ENCODE results near the gene NPY1R.

The NPY1R gene

DNA sequence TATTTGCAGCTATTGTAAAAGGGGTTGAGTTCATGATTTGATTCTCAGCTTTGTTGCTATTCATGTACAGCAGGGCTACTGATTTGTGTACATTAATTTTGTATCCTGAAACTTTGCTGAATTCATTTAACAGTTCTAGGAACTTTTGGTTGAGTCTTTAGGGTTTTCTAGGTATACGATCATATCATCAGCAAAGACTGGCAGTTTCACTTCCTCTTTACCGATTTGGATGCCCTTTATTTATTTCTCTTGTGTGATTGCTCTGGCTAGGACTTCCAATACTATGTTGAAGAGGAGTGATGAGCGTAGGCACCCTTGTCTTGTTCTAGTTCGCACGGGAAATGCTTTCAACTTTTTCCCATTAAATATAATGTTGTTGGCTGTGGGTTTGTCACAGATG is 48.1 kb downstream of the NPY1R start:
- TF ChIP-seq, protein P1, sequence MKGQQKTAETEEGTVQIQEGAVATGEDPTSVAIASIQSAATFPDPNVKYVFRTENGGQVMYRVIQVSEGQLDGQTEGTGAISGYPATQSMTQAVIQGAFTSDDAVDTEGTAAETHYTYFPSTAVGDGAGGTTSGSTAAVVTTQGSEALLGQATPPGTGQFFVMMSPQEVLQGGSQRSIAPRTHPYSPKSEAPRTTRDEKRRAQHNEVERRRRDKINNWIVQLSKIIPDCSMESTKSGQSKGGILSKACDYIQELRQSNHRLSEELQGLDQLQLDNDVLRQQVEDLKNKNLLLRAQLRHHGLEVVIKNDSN (IDR thresholded peaks at IDR 0.05): no peak
- TF ChIP-seq CEBPB (IDR thresholded peaks at IDR 0.05): no peak
- TF ChIP-seq EGR1 (IDR thresholded peaks at IDR 0.05): no peak
- TF ChIP-seq FOXM1 (IDR thresholded peaks at IDR 0.05; ENCODE audit: borderline replicate concordance, low read depth): no peak
- no peak for TF ChIP-seq TEAD4 (IDR thresholded peaks at IDR 0.05)
- no peak for TF ChIP-seq EP300 (IDR thresholded peaks at IDR 0.05; ENCODE audit: borderline replicate concordance)
- no peak for TF ChIP-seq ZBTB7A (IDR thresholded peaks at IDR 0.05; ENCODE audit: low read depth)

DNA sequence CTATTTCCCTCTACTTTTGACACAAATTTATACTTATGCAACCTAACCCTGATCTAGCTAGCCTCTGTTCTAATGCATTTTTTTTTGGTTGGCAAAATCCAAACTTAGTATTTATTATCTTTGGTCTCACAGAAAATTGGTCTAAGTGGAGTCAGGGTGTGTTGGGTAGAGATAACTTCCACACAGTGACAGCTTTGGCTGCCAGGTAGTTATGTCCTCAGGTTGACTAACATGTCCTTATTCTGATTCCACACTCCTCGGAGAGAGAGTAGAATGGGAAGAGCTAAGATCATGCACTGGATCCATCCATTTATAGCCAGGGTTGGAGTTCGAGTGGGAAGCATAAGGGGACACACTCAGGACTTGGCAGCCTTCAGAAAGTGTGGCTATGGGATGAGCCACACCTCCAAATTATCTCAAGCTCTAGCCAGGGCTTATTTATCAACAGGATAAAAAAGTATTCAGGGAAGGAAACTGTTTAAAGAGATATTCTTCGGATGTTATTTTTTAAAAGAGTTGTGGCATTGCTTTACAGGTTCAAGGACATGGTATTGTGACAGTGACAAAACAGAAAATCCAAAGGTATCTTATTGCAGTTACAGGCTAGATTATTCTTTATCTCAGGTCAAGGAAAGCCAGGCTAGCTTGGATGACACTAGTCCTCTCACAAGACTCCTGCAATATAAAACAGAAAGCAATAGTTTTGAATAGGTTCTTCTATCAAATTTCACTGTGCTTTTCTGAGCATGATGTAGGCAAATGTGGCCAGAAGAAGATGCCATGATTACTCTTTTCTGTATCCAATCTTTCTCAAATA is 51.5 kb downstream of the NPY1R start:
- TF ChIP-seq TAF1 (IDR thresholded peaks at IDR 0.05; ENCODE audit: low read depth): no peak
- no peak for TF ChIP-seq ZBTB7A (IDR thresholded peaks at IDR 0.05; ENCODE audit: low read depth)
- TF ChIP-seq RAD21 (IDR thresholded peaks at IDR 0.05; ENCODE audit: low read depth): no peak
- TF ChIP-seq MAX (IDR thresholded peaks at IDR 0.05): no peak
- no peak for TF ChIP-seq YY1 (IDR thresholded peaks at IDR 0.05; ENCODE audit: low read depth)
- no peak for TF ChIP-seq CREB1 (IDR thresholded peaks at IDR 0.05; ENCODE audit: low read depth)
- no peak for TF ChIP-seq EP300 (IDR thresholded peaks at IDR 0.05; ENCODE audit: borderline replicate concordance)
- TF ChIP-seq REST (IDR thresholded peaks at IDR 0.05; ENCODE audit: low read depth): no peak
- no peak for TF ChIP-seq TCF12 (IDR thresholded peaks at IDR 0.05; ENCODE audit: low read depth)
- TF ChIP-seq NFIC (IDR thresholded peaks at IDR 0.05): no peak
- TF ChIP-seq, protein P1 (IDR thresholded peaks at IDR 0.05): no peak
- TF ChIP-seq EGR1 (IDR thresholded peaks at IDR 0.05): no peak
- no peak for TF ChIP-seq TEAD4 (IDR thresholded peaks at IDR 0.05)
- no peak for TF ChIP-seq FOXM1 (IDR thresholded peaks at IDR 0.05; ENCODE audit: borderline replicate concordance, low read depth)
- no peak for TF ChIP-seq CEBPB (IDR thresholded peaks at IDR 0.05)

DNA sequence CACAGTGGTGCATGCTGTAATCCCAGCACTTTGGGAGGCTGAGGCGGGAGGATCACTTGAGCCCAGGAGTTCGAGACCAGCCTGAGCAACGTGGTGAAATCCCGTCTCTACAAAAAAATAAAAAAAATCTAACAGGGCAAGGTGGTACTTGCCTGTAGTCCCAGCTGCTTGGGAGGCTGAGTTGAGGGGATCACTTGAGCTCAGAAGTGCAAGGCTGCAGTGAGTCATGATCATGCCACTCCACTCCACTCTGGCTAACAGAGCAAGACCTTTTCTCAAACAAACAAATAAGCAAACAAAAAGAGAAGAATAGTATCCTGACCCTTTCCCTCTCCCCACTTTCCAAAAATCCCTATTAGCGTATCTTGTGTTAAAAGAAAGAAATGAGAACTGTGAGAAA is 52.7 kb downstream of the NPY1R start:
- TF ChIP-seq CEBPB (IDR thresholded peaks at IDR 0.05) (no peak), ZBTB7A (IDR thresholded peaks at IDR 0.05; ENCODE audit: low read depth) (no peak), TEAD4 (IDR thresholded peaks at IDR 0.05) (no peak), YY1 (IDR thresholded peaks at IDR 0.05; ENCODE audit: low read depth) (no peak), TCF12 (IDR thresholded peaks at IDR 0.05; ENCODE audit: low read depth) (no peak), REST (IDR thresholded peaks at IDR 0.05; ENCODE audit: low read depth) (no peak), EGR1 (IDR thresholded peaks at IDR 0.05) (no peak), TAF1 (IDR thresholded peaks at IDR 0.05; ENCODE audit: low read depth) (no peak), MAX (IDR thresholded peaks at IDR 0.05) (no peak), EP300 (IDR thresholded peaks at IDR 0.05; ENCODE audit: borderline replicate concordance) (no peak), FOXM1 (IDR thresholded peaks at IDR 0.05; ENCODE audit: borderline replicate concordance, low read depth) (no peak), RAD21 (IDR thresholded peaks at IDR 0.05; ENCODE audit: low read depth) (no peak), NFIC (IDR thresholded peaks at IDR 0.05) (no peak), CREB1 (IDR thresholded peaks at IDR 0.05; ENCODE audit: low read depth) (no peak)
- TF ChIP-seq, protein P1 (IDR thresholded peaks at IDR 0.05): no peak

DNA sequence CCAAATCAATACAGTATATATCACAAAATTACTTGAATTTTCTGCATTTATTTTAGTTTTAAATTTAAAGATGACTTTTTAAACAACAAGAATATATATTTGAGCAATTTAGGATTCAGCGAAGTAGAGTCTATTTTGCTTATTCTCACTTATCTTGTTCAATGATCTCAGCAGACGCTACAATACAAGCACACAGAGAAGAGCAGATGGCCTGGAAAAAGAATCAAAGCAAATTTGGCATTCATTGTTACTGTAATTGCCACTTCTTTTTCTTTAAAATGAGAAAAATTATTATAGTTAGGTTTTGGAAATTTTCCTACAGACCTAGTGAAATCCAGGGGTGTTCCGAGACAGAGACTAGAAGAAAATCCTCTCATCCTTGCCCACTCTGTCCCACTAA is 57.5 kb downstream of the NPY1R start:
- TF ChIP-seq EGR1 (IDR thresholded peaks at IDR 0.05): no peak
- no peak for TF ChIP-seq EP300 (IDR thresholded peaks at IDR 0.05; ENCODE audit: borderline replicate concordance)
- no peak for TF ChIP-seq CREB1 (IDR thresholded peaks at IDR 0.05; ENCODE audit: low read depth)
- no peak for TF ChIP-seq TEAD4 (IDR thresholded peaks at IDR 0.05)
- TF ChIP-seq ZBTB7A (IDR thresholded peaks at IDR 0.05; ENCODE audit: low read depth): no peak
- no peak for TF ChIP-seq RAD21 (IDR thresholded peaks at IDR 0.05; ENCODE audit: low read depth)
- no peak for TF ChIP-seq CEBPB (IDR thresholded peaks at IDR 0.05)
- TF ChIP-seq TCF12 (IDR thresholded peaks at IDR 0.05; ENCODE audit: low read depth): no peak
- TF ChIP-seq REST (IDR thresholded peaks at IDR 0.05; ENCODE audit: low read depth): no peak

Data from Ishikawa (cell line).